ENCODE data around the gene ACOXL. TPM values are rescaled to one million over a fixed set of nuclear protein-coding genes. Genes with fewer than 3 reads are reported as not detected.
"Not testable (repeated sequence)": the region's sequence is repeated elsewhere in the genome, so short reads cannot be mapped to it uniquely, and the experiment has no call there.

Gene ACOXL
- total and polyA plus RNA-seq, 12 donors, result 0.05 to 0.19 (median 0.12) TPM; not detected in 8

DNA sequence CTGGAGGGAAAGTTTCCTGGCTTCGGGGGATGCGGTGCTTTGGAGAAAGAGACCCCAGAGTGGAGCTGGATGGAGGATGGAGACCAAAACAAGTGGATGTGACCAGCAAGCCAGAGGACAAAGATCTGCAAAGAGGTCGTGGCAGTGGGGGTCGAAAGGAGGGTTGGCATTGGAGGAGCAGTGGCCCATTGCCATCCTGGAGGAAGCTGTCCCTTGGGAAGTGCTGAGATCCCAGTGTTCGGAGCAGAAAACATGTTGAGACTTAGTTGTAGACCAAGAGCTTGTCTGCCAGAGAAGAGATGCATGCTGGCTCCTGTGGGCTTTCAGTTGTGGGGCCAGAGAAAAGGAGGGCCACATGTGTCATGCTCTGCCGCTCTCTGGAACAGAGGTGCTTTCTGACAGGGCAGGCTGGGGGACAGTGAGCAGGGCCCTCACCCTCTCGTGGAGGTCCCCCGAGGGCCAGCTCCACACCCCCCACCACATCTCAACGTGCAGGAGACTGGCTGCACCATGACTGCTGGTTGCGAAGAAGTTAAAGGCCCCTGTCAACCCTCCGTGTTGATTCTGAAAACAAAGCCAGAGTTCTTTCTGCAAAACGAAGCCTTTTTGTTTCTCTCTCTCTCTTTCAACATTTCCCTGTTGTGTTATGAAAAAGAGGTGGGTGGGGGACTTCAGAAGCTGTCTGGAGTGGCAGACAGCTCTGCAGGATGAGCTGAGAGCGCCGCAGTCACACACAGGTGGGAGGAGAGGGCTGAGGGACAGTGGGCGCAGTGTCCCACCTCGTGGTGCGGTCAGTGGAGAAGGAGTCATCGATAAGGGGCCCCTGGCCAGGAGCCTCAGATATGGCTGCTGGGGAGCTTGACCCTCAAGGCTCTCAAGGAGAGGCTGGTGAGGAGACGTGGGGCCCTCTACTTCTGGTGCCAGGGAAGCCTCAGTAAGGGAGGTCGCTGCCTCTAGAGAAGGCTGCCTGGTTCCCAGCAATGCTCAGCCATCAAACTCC lies 310.7 kb downstream of the ACOXL start:
- no peaks in the 10 kb centered on the region for H3K4me1 ChIP-seq (replicated peaks in 1 of 2)
- 74 to 81% (median 77%) methylated on average over 18 to 20 of the region's 20 CpGs for WGBS, 4 donors
- intact Hi-C loops (cut with DNase I), result no loop called here
- no peaks in the 10 kb centered on the region for H3K9me3 ChIP-seq (replicated peaks in 1 of 3)
- H3K27me3 ChIP-seq, result no peaks in the 10 kb centered on the region
- TF ChIP-seq POLR2A (IDR thresholded peaks at IDR 0.05), result no peak
- TF ChIP-seq, protein P1, sequence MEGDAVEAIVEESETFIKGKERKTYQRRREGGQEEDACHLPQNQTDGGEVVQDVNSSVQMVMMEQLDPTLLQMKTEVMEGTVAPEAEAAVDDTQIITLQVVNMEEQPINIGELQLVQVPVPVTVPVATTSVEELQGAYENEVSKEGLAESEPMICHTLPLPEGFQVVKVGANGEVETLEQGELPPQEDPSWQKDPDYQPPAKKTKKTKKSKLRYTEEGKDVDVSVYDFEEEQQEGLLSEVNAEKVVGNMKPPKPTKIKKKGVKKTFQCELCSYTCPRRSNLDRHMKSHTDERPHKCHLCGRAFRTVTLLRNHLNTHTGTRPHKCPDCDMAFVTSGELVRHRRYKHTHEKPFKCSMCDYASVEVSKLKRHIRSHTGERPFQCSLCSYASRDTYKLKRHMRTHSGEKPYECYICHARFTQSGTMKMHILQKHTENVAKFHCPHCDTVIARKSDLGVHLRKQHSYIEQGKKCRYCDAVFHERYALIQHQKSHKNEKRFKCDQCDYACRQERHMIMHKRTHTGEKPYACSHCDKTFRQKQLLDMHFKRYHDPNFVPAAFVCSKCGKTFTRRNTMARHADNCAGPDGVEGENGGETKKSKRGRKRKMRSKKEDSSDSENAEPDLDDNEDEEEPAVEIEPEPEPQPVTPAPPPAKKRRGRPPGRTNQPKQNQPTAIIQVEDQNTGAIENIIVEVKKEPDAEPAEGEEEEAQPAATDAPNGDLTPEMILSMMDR (IDR thresholded peaks at IDR 0.05), result no peak
- no peak for DNase-seq
- H3K36me3 ChIP-seq (replicated peaks in 1 of 2), result no peaks in the 10 kb centered on the region
- H3K4me3 ChIP-seq, result no peak overlapping the region
- no peak overlapping the region for H3K27ac ChIP-seq

DNA sequence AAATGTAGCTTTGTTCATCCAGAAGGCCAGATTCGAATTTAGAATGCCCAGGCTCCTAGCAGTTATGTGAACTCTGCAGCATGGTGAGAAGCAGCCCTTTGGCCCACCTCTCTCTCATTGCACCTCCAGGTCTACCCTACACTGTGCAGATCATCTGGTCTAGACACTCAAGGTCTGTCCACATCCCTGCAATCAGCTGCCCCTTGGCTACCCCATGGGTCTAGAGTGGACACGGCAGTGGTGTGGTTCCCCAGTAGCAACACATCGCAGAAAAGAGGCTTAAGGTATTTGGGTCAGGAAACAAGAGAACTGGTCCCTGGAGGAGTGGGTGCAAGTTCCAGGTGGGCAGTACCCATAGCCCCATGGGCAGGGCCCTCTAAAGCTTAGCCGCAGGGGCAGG lies 311.7 kb downstream of the ACOXL start:
- intact Hi-C loops (cut with DNase I), result no loop called here
- H3K36me3 ChIP-seq (replicated peaks in 1 of 2), result no peaks in the 10 kb centered on the region
- no peaks in the 10 kb centered on the region for H3K27me3 ChIP-seq
- WGBS, 4 donors, result 66 to 93% (median 75%) methylated on average over 4 of the region's 4 CpGs
- H3K27ac ChIP-seq, result no peak overlapping the region
- no peak for TF ChIP-seq POLR2A (IDR thresholded peaks at IDR 0.05)
- TF ChIP-seq, protein P1 (IDR thresholded peaks at IDR 0.05), result no peak
- H3K4me3 ChIP-seq, result no peak overlapping the region
- no peak for DNase-seq
- no peaks in the 10 kb centered on the region for H3K9me3 ChIP-seq (replicated peaks in 1 of 3)
- no peaks in the 10 kb centered on the region for H3K4me1 ChIP-seq (replicated peaks in 1 of 2)

DNA sequence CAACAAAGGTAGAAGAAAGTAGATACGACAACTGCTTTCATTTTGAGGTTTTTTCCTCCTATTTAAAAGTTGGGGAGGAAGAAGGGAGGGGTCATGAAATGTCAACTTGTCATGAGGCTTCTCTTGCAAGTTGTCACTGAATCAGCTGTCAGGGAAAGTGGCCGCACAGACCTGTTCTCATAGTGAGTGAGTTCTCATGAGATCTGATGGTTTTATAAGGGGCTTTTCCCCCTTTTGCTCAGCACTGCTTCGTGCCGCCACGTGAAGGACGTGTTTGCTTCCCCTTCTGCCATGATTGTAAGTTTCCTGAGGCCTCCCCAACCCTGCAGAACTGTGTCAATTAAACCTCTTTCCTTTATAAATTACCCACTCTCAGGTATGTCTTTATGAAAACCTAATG lies 312.9 kb downstream of the ACOXL start:
- DNase-seq; H3K4me1 ChIP-seq (replicated peaks in 1 of 2); H3K27me3 ChIP-seq; H3K27ac ChIP-seq; H3K9me3 ChIP-seq (replicated peaks in 1 of 3); H3K36me3 ChIP-seq (replicated peaks in 1 of 2); H3K4me3 ChIP-seq; intact Hi-C loops (cut with DNase I): not testable (repeated sequence)
- WGBS, 4 donors, result 91 to 96% (median 94%) methylated on average over 6 of the region's 6 CpGs

DNA sequence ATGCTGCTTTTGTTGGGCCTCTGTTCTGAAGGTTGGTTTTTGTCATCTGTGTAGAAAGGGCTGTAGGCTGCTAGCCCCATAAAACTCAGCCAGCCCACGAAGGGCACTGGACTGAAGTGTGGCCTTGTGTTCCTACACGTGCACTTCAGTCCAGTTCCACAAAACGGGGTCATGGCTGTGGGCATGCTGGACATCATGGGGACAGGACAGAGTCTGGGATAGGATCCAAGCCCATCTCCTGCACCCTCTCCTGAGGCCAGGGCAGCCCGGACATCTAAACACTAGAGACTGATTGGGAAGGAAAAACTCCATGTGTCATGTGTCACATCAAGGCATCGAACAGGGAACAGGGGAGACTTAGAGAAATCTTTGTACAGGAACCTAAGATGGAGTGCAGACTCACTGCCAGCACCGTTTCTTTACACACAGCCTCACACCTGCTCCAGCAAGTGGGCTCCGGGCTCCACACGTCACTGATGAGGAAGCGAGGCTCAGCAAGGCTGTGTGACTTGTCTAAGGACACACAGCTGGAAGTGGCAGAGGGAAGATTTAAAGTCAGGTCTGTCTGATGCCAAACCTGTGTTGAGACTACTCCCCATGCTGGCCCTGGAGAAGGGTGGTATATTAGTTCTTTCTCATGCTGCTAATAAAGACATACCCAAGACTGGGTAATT lies 313.5 kb downstream of the ACOXL start:
- Histone ChIP-seq H3K27me3 (no peaks in the 10 kb centered on the region), H3K36me3 (replicated peaks in 1 of 2) (no peaks in the 10 kb centered on the region), H3K4me1 (replicated peaks in 1 of 2) (no peaks in the 10 kb centered on the region), H3K4me3 (no peak overlapping the region), H3K27ac (no peak overlapping the region), H3K9me3 (replicated peaks in 1 of 3) (no peaks in the 10 kb centered on the region)
- 77 to 87% (median 80%) methylated on average over 8 to 9 of the region's 9 CpGs for WGBS, 4 donors
- intact Hi-C loops (cut with DNase I), result no loop called here
- DNase-seq, result no peak
- TF ChIP-seq POLR2A (IDR thresholded peaks at IDR 0.05), result no peak
- TF ChIP-seq, protein P1 (IDR thresholded peaks at IDR 0.05), result no peak
